Activated naive CD4-positive, alpha-beta T cell treated with Interleukin-2 at 50 U/mL for 16 hours (primary cell): ENCODE data around the gene REV3L.
A peak's percentile ranks its signal among the peaks of the same experiment; 100 is the strongest.
"Not testable (repeated sequence)": the region's sequence is repeated elsewhere in the genome, so short reads cannot be mapped to it uniquely, and the experiment has no call there.

Experiments
- DNase-seq: peaks from one replicate; pipeline ENCODE4 v3.0.0-alpha.2; 2020

REV3L gene

DNA sequence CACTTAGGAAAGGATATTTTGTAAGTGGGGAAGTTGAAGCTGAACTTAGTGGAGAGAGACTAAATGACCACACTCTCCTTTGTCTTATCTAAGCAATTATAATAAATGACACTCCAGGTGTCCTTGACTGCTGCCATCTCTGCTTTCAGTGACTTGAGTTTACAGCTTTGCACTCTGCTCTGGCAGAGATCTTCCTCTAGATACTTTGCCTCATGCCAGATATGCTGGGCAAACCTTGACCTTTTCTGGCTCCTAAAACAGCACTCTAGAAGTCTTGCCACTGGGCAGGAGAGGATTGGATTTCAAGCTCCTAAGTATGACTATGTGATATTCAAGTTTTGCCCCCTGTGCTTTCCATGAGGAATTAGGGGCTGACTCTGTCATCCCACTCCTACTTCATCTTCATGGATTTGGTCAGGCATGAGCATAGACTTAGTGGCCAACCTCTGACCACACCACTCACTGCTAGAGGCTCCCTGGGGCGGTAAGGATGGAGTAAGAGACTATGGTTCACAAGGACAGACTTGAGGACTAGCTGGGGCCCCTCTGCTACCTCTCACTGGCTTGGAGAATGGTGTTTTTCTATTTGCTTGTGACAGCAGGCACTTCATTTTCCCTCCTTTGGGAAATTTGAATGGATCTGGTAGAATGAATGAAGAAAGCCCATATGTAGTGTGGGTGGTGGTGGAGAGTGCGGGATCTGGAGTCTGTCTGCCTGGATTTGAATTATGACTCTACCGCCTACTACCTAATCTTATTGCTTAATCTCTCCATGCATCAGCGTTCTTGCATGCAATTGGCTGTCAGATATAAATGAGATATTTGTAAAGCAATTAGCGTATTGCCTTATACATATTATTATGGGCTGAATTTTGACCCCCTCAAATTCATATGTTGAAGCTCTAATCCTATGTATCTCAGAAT, 191.4 kb downstream of the REV3L start:
- DNase-seq: no peak

DNA sequence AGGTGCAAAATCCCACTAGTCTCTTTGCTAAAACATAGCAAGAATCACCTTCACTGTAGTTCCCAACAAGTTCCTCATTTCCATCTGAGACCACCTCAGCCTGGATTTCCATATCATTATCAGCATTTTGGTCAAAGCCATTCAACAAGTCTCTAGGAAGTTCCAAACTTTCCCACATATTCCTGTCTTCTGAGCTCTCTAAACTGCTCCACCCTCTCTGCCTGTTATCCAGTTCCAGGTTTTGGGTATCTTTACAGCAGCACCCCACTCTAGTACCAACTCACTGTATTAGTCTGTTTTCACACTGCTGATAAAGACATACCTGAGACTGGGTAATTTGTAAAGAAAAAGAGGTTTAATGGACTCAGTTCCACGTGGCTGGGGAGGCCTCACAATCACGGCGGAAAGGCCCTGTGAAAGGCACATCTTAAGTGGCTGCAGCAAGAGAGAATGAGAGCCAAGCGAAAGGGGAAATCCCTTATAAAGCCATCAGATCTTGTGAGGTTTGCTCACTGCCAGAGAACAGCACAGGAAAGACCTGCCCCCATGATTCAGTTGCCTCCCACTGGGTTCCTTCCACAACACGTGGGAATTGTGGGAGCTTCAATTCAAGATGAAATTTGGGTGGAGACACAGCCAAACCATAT, 192.2 kb downstream of the REV3L start:
- DNase-seq: peak; percentile 9

GRCh38 chr6:111284356-111284755, 198.7 kb downstream of the REV3L start:
- DNase-seq: not testable (repeated sequence)

DNA sequence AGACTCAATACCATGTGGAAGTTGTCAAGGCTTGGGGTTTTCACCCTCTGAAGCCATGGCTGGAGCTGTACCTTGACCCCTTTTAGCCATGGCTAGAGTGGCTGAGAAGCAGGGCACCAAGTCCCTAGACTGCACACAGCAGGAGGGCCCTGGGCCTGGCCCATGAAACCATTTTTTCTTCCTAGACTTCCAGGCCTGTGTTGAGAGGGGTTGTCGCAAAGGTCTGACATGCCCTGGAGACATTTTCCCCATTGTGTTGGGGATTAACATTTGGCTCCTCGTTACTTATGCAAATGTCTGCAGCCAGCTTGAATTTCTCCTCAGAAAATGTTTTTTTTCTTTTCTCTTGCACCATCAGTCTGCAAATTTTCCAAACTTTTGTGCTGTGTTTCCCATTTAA, 199.3 kb downstream of the REV3L start:
- DNase-seq: no peak

DNA sequence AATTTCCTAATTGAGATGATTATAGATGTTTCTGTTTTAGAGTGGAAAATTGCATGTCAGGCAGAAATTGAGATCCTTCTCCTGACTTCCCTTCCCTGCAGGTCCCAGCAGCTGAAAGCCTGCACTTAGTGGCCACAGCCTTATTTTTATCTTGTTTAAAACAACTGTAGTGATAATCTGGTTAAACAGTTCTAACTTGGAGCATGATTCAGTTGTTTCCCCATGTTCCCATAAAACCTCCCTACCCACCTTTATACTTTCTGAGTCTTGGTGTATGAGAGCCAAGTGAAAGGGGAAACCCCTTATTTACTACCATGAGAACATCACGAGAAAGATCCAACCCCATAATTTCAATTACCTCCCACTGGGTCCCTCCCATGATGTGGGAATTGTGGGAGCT, 200.5 kb downstream of the REV3L start:
- DNase-seq: no peak

- DNase-seq: no peak
These were observed 202.5 kb downstream of the REV3L start for GRCh38 chr6:111280445-111280955.

- DNase-seq: no peak
These were observed 204.3 kb downstream of the REV3L start for GRCh38 chr6:111278731-111279130.

DNA sequence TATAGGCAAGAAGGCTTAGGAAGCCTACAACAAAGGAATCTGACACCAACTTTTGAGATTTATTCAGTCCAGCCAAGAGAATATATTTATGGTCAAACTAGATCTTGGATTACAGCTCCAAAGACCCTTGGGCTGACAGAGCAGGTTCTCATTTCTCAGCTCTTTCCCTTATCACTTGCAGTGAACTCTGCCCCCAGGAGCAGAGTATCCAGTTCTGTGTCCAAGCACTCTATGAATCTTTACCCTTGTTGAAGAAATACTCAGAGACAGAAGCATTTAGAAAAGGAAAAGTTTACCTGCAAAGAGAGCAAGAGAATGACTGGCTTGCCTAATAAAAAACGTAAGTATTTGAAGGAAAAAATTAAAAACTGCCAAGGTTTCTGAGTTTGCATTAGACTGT, 205.2 kb downstream of the REV3L start:
- DNase-seq: no peak

- DNase-seq: no peak
These were observed 206.3 kb downstream of the REV3L start for GRCh38 chr6:111276736-111277135.

DNA sequence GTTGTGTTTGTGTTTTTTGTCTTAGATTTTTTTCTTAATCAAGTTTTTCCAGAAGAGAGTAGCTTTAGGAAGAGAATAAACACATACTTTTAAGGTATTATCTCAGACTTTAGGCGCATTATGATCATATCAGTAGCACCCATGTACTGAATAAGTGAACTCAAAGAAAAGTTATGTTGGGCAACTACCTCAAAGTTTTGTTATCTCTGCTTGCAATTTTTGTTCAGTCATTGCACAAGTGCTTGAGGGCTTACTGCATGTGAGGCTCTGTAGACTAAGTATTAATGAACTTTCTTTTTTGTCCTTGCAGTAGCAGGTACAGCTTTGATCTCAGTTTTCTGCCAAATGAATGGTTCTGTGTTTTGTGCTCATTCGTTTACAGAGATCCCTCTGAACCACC, 206.7 kb downstream of the REV3L start:
- no peak for DNase-seq

GRCh38 chr6:111274593-111275217, 208.3 kb downstream of the REV3L start:
- no peak for DNase-seq

- DNase-seq: no peak
These were observed 212.9 kb downstream of the REV3L start for GRCh38 chr6:111270121-111270520.

GRCh38 chr6:111269401-111269970, 213.5 kb downstream of the REV3L start:
- DNase-seq: no peak

DNA sequence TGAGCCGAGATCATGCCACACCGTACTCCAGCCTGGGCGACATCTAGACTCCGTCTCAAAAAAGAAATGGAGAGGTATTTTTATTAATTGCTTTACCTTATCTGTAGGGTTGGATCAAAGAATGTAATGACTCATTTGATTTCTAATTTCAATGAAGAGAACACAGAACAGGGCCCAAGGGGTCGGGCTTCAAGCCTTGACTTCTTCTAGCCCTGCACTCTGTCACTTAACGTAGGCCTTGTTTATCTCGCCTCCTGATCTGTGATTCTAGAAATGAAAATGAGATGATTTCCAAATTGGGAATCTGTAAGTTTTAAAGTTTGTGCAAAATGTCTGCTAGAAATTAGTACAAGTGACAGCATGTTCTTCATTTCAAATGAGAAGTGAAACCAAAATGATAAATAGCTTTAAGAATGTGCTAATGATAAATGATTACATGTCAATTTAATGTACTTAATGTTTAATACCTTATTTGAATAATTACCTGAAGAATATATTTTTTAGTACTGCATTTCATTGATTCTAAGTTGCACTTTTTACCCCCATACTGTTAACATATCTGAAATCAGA, 215.2 kb downstream of the REV3L start:
- DNase-seq: no peak

GRCh38 chr6:111266276-111266675, 216.7 kb downstream of the REV3L start:
- no peak for DNase-seq

DNA sequence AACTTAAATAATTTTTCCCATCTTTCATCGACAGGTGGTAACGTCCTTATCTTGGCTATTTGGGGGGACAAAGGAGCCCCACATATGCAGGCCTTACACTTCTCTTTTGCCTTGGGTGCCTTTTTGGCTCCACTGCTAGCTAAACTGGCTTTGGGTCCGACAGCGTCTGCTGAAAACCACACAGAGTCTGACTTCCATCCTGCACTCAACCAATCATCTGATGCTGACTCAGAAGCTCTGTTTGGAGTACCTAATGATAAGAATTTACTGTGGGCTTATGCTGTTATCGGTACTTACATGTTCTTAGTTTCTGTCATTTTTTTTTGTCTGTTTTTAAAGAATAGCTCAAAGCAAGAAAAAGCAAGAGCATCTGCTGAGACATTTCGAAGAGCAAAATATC, 217.2 kb downstream of the REV3L start:
- no peak for DNase-seq

GRCh38 chr6:111263837-111264236, 219.2 kb downstream of the REV3L start:
- DNase-seq: no peak

DNA sequence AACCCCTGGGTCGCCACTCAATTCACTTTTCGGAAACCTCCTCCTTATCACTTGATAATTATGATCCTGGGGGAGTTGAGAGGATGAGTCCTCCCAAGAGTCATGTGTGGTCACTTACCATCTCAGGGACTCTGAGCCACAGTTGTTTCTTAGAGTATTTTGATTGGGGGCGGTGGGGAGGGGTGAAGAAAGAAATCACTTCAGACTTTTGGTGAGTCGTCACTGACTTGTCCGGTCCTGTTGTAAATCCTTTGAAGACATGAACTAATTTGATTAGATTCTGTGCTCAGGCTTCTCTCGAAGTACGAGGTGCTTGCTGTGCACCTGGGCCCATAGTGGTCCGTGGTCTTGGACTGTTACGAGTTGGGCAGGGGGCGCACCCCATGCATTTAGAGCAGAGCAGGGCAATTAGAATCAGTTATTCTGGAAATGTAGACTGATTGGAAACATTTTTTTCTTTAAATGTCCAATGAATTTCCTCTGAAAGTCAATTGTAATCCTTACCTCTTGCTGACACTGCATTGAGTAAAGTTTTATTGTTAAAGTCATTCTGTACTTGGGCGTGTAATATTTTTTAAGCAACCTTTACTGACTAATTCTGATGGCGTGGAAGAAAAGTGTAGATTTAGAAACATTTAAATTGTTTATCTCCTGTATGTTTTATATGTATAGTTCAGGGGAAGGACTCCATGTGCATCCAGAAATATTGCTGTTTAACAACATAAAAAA, 222.3 kb downstream of the REV3L start:
- no peak for DNase-seq

DNA sequence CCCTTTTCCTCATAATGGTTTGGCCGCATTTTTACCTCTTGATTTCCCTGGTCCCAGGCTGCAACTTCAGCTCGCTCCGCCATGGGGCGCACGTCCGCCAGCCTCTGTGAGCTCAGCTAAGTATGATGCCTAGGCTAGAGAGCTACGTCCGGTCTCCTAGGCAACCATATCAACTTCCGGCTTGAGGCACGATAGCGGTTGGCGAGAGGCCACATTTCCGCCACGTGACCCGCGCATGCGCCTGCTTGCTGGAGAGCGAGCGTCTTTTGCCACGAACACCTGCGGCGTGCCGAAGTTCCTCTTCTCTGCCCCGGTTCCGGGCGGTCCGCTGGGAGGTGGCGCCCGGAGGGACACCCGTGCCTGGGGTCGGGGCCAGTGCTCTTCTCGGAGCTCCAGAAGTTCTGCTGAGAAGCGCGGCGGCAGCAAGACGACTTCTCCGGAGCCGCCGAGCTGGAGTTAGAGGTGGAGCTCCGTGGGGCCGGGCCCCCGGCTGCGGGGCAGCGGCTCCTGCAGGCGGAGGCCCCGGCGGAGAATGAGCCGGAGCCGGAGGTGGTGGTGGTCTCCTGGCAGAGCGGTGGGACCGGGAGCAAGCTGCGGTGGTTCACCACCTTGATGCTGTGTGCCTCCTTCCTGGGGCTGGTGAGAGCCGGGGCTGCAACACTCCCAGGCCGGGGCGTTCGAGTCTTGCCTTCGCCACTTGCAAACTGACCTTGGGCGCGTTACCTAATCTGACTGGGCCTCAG, 223.8 kb downstream of the REV3L start:
- DNase-seq: peak; percentile 99

DNA sequence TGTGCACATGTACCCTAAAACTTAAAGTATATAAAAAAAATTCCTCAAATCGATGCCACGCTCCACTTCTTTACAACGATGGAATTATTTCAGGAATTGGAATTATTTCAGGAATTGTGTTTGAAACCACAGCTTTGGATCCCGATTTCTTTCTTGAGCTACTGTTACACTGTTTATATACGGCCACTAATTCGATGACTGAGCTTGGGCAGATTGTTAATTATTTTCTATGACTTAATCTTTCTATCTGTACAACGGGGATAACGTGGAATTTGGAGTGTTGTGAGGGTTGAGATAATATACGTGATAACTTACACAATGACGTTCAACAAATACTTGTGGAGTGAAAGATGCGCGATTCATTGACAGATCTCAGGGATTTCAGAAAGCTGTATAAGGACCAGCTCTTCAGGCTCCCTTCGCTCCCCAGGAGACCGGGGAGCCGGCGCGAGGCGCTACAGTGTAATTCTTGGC, 224.4 kb downstream of the REV3L start:
- DNase-seq: no peak

DNA sequence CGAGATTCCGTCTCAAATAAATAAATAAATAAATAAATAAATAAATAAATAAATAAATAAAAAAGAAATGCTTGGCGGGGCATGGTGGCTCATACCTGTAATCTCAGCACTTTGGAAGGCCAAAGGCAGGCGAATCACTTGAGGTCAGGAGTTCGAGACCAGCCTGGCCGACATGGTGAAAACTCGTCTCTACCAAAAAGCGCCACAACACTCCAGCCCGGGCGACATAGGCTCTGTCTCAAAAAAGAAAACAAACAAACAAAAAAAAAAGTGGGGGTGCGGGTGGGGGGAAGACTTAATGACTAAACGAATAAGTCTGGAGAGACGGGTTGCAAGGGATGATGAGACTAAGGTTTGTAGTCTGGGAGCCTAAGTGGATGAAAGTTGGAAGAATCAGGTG, 225.0 kb downstream of the REV3L start:
- no peak for DNase-seq
